Thyroid gland (tissue), 4 donors: Measurements from ENCODE around the gene ADAMTS16. TPM values are rescaled to one million over a fixed set of nuclear protein-coding genes. Genes with fewer than 3 reads are reported as not detected.

Source experiments
- DNase-seq, 2 donors: peaks; one replicate each; pipeline ENCODE4 v3.0.0-alpha.2; 2019
- H3K27ac ChIP-seq, 3 donors: fragments of 200-600 bp; sonication (generic); 1 replicate in 2 of 3; 2 replicates in 1 of 3; pipeline ENCODE4 v1.5.1; 2016 to 2019; ENCODE audit warnings: mild to moderate bottlenecking in 1 of 3, moderate library complexity in 1 of 3
- H3K27me3 ChIP-seq: fragments of 200-600 bp; sonication (generic); one replicate; pipeline ENCODE4 v1.5.1; 2019
- H3K36me3 ChIP-seq, 2 donors: fragments of 200-600 bp; sonication (generic); one replicate each; pipeline ENCODE4 v1.5.1; 2016 to 2019
- H3K4me1 ChIP-seq, 2 donors: fragments of 200-600 bp; sonication (generic); one replicate each; pipeline ENCODE4 v1.5.1; 2017 to 2019
- H3K4me3 ChIP-seq, 3 donors: fragments of 200-600 bp; sonication (generic); replicated peaks in 1 of 3; 1 replicate in 2 of 3; 2 replicates in 1 of 3; pipeline ENCODE4 v1.5.1; 2016; ENCODE audit warnings: mild to moderate bottlenecking in 1 of 3
- H3K9me3 ChIP-seq: fragments of 200-600 bp; sonication (generic); one replicate; pipeline ENCODE4 v1.5.1; 2017
- POLR2A ChIP-seq, 2 donors: fragments of 450-650 bp; IDR thresholded peaks; one replicate each; pipeline ENCODE4 v1.6.1; 2017; ENCODE audit warnings: antibody characterized with exemption in 2 of 2, mild to moderate bottlenecking in 2 of 2, moderate library complexity in 1 of 2
- WGBS, 2 donors: methylation state at CpG; one replicate each; pipeline ENCODE4 v1.1.5; 2017; 5-methylcytosine and 5-hydroxymethylcytosine counted together
- intact Hi-C: fragments of 100-400 bp; cut with DNase I; formaldehyde crosslinking; loops from one replicate; pipeline ENCODE4 v1.15.1; 2023
- total RNA-seq, 4 donors: library from RNA; depleted of rRNA; stranded (reverse); fragments of >200 nt; gene quantifications; one replicate each; pipeline ENCODE4 v1.2.3, GENCODE V29; 2016
- TF ChIP-seq, protein P1 (sequence below), 6 experiments: fragments of 200-600 bp in 3 of 6; fragments of 450-650 bp in 3 of 6; sonication (generic) in 3 of 6; IDR thresholded peaks; one replicate each; pipeline ENCODE4 v1.5.1; 2016 to 2019; ENCODE audit warnings: antibody characterized with exemption in 6 of 6, mild to moderate bottlenecking in 2 of 6, inconsistent platforms in 1 of 6, moderate library complexity in 1 of 6

The ADAMTS16 gene, protein sequence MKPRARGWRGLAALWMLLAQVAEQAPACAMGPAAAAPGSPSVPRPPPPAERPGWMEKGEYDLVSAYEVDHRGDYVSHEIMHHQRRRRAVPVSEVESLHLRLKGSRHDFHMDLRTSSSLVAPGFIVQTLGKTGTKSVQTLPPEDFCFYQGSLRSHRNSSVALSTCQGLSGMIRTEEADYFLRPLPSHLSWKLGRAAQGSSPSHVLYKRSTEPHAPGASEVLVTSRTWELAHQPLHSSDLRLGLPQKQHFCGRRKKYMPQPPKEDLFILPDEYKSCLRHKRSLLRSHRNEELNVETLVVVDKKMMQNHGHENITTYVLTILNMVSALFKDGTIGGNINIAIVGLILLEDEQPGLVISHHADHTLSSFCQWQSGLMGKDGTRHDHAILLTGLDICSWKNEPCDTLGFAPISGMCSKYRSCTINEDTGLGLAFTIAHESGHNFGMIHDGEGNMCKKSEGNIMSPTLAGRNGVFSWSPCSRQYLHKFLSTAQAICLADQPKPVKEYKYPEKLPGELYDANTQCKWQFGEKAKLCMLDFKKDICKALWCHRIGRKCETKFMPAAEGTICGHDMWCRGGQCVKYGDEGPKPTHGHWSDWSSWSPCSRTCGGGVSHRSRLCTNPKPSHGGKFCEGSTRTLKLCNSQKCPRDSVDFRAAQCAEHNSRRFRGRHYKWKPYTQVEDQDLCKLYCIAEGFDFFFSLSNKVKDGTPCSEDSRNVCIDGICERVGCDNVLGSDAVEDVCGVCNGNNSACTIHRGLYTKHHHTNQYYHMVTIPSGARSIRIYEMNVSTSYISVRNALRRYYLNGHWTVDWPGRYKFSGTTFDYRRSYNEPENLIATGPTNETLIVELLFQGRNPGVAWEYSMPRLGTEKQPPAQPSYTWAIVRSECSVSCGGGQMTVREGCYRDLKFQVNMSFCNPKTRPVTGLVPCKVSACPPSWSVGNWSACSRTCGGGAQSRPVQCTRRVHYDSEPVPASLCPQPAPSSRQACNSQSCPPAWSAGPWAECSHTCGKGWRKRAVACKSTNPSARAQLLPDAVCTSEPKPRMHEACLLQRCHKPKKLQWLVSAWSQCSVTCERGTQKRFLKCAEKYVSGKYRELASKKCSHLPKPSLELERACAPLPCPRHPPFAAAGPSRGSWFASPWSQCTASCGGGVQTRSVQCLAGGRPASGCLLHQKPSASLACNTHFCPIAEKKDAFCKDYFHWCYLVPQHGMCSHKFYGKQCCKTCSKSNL
- total RNA-seq, result 1 to 10 TPM in 1 of 4 donors, under 1 TPM in 3; 0.11 to 1.0 (median 0.16) TPM

DNA sequence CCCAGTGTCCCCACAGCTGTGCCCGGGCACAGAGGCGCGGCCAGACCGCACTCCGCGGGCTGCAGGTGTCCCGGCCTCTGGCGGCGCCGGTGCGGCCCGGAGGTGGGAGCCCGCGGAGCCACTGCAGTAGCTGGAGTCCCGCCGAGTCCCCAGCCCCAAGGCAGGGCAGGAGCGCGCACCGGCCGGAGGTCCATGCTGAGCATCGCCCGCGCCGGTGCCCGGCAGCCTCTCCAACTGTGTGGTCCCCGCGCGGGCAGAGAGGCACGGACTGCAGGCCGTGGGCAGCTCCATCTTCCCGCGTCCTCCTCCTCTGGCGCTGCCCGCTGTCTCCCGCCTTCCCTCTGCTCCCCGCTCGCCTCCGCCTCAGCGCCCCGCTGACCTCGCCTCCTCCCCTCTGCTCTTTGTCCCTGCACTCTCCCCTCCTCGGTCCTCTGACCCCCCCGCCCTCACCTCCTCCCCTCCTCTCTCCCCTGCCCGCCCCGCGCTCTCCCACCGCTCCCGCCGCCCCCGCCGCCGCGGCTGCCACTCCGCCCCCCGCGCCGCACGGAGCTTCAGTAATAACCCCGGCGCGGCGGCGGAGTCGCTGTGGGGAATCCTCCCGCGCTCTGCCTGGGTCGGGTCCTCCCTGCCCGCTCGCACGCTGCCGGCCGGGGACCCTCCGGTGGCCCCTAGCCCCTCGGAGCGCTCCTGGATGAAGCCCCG, at the start of gene ADAMTS16:
TSS of gene ADAMTS16 (plus strand) at position 554 of the 702 bp plus-strand sequence. CDS start at position 692, 138 bp downstream.
- Histone ChIP-seq H3K9me3 (no peaks in the 10 kb centered on the region), H3K36me3 (no peaks in the 10 kb centered on the region), H3K4me3 (no peak within 1 kb of the TSS), H3K4me1 (peaks cover 8 to 19% of the 10 kb centered on the region in 2 donors), H3K27me3 (peaks cover 10% of the 10 kb centered on the region), H3K27ac (no peak within 1 kb of the TSS)
- DNase-seq, result no peak
- no peak for TF ChIP-seq POLR2A (IDR thresholded peaks at IDR 0.05)
- TF ChIP-seq, protein P1, sequence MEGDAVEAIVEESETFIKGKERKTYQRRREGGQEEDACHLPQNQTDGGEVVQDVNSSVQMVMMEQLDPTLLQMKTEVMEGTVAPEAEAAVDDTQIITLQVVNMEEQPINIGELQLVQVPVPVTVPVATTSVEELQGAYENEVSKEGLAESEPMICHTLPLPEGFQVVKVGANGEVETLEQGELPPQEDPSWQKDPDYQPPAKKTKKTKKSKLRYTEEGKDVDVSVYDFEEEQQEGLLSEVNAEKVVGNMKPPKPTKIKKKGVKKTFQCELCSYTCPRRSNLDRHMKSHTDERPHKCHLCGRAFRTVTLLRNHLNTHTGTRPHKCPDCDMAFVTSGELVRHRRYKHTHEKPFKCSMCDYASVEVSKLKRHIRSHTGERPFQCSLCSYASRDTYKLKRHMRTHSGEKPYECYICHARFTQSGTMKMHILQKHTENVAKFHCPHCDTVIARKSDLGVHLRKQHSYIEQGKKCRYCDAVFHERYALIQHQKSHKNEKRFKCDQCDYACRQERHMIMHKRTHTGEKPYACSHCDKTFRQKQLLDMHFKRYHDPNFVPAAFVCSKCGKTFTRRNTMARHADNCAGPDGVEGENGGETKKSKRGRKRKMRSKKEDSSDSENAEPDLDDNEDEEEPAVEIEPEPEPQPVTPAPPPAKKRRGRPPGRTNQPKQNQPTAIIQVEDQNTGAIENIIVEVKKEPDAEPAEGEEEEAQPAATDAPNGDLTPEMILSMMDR (IDR thresholded peaks at IDR 0.05), result no peak
- intact Hi-C loops, result loop anchor here (5.0 kb wide), 1 partner anchor 277 kb away; no protein-coding TSS in a partner anchor
- 0 to 3% methylated on average over 19 to 32 of the region's 76 CpGs for WGBS, 2 donors

DNA sequence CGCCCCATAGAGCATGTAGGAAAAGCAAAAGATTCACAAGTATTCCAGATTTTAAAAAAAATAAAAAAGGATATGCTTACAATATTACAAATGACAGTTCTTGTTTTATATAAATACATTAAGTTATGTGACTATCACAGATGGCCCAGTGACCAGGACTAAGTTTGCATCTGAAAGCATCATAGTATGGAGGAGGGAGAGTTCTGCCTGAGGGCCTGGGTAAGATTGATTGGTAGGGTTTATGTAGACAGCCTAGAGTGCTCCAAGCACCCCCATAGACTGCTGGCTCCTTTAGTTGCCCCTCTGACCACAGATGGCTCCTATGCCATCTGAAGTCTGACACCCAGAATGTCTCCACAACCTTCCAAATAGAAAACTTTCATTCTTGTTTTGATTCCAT, 48.0 kb upstream of the ADAMTS16 start:
- TF ChIP-seq POLR2A (IDR thresholded peaks at IDR 0.05), result no peak
- Histone ChIP-seq H3K4me1 (no peaks in the 10 kb centered on the region), H3K27ac (no peak overlapping the region), H3K4me3 (no peak overlapping the region), H3K27me3 (no peaks in the 10 kb centered on the region), H3K36me3 (no peaks in the 10 kb centered on the region), H3K9me3 (no peaks in the 10 kb centered on the region)
- DNase-seq, result no peak
- intact Hi-C loops, result no loop called here
- 3 to 55% methylated on average over 1 of the region's 1 CpG for WGBS, 2 donors

DNA sequence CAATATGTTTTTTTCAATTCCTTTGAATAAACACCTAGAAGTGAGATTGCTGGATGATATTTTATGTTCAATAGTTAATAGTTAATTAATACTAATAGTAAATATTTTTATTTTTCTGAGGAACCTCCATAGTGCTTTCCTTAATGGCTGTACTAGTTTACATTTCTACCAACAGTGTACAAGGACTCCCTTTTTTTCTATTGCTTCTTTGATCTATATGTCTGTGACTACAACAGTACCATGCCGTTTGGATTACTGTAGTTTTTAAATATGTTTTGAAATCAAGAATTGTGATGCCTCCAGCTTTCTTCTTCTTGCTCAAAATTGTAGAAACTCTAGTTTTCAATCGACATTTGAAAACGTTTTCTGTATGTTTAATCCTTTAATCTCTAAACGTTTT, 39.5 kb upstream of the ADAMTS16 start:
- no peak for DNase-seq
- no peaks in the 10 kb centered on the region for H3K9me3 ChIP-seq
- H3K27me3 ChIP-seq, result no peaks in the 10 kb centered on the region
- 79 to 82% methylated on average over 4 of the region's 4 CpGs for WGBS, 2 donors
- no peak for TF ChIP-seq POLR2A (IDR thresholded peaks at IDR 0.05)
- TF ChIP-seq, protein P1 (IDR thresholded peaks at IDR 0.05), result no peak
- H3K36me3 ChIP-seq, result no peaks in the 10 kb centered on the region
- intact Hi-C loops, result no loop called here
- no peaks in the 10 kb centered on the region for H3K4me1 ChIP-seq
- H3K4me3 ChIP-seq, result no peak overlapping the region
- no peak overlapping the region for H3K27ac ChIP-seq

DNA sequence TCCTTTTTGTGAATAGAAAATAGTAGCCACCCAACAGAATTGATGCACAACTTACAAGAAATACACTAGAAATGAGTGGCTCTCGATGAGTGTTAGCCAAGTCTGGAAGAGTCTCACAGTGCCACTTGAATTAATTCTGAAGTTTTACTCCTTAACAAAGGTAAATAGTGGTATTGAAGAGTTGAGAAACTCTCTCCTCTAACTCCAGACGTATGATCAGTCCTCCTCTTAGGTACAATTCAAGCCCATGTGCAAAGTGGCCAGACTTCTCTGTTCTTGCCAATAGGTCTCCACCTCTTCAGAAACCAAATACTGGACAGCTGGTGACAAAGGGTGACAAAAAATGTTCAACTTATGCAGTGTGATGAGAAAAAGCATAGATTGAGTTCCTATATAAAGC, 38.5 kb upstream of the ADAMTS16 start:
- H3K27me3 ChIP-seq, result no peaks in the 10 kb centered on the region
- no peak for TF ChIP-seq POLR2A (IDR thresholded peaks at IDR 0.05)
- TF ChIP-seq, protein P1 (IDR thresholded peaks at IDR 0.05), result no peak
- WGBS, 2 donors, result 19 to 46% methylated on average over 2 of the region's 2 CpGs
- no peak overlapping the region for H3K27ac ChIP-seq
- intact Hi-C loops, result no loop called here
- H3K4me1 ChIP-seq, result no peaks in the 10 kb centered on the region
- DNase-seq, result no peak
- no peak overlapping the region for H3K4me3 ChIP-seq
- no peaks in the 10 kb centered on the region for H3K36me3 ChIP-seq
- H3K9me3 ChIP-seq, result no peaks in the 10 kb centered on the region

DNA sequence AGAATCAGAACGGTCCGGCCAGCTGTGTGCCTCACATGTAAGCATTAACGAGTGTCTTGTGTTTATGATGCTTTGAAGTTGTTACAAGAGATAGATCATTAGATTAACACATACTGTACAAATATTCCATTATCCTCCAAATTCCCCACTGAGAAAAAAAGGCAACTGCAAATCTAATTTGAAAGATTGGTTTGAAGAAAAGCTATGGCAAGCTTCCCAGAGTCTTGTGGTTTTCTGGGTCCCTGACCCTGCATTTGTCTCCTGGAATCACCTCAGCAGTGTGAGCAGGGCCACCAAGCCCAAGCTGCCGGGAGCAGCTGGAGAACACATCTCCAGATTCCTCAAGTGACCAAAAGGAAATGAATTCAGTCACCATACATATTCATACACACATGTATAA, 36.9 kb upstream of the ADAMTS16 start:
- Histone ChIP-seq H3K9me3 (no peaks in the 10 kb centered on the region), H3K4me3 (no peak overlapping the region), H3K36me3 (no peaks in the 10 kb centered on the region), H3K4me1 (no peaks in the 10 kb centered on the region), H3K27ac (no peak overlapping the region), H3K27me3 (no peaks in the 10 kb centered on the region)
- intact Hi-C loops, result no loop called here
- TF ChIP-seq, protein P1 (IDR thresholded peaks at IDR 0.05), result no peak
- no peak for TF ChIP-seq POLR2A (IDR thresholded peaks at IDR 0.05)
- WGBS, 2 donors, result 67 to 72% methylated on average over 4 of the region's 4 CpGs
- DNase-seq, result no peak
